Muscle of arm (tissue), 12 donors: Measurements from ENCODE around the gene FYTTD1. TPM values are rescaled to one million over a fixed set of nuclear protein-coding genes. Genes with fewer than 3 reads are reported as not detected.

Source experiments
- DNase-seq: peaks from one replicate; pipeline ENCODE4 v3.0.0-alpha.2; 2013
- polyA plus RNA-seq, 12 donors: library from polyadenylated mRNA; unstranded; fragments of 120-200 nt; gene quantifications; one replicate each; pipeline ENCODE4 v1.2.1, GENCODE V29; 2013; ENCODE audit not compliant: insufficient read length in 12 of 12

The FYTTD1 gene
- polyA plus RNA-seq, 12 donors = 43.7 to 90.0 (median 76.2) TPM; not detected in 1

DNA sequence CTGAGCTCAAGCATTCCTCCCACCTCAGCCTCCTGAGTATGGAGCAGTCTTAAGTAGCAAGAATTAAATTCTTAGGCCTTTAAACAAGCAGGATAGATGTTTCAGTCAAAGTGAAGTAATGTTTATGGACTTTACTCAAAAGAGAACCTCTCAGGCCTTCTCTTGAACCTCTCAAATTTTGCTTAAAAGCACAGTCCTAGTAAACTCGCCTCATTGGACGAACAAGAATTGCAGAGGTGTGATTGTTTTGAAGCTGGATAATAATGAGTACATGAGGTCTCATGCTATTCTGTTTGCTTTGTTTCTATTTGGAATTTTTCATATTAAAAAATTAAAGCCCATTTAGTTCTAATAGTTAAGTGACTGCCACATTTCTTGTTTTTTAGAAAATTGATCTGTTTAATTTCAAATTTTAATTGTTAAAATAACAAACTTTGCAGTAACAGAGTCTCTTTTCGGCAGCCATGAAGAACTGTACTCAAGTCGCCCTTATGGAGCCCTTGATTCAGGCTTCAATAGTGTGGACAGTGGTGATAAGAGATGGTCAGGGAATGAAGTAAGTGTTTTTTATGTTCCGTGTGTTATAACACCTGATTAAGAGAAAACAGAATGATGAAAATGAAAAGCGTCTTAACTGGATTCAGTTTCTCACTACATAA lies 80.8 kb downstream of the FYTTD1 start:
- no peak for DNase-seq

DNA sequence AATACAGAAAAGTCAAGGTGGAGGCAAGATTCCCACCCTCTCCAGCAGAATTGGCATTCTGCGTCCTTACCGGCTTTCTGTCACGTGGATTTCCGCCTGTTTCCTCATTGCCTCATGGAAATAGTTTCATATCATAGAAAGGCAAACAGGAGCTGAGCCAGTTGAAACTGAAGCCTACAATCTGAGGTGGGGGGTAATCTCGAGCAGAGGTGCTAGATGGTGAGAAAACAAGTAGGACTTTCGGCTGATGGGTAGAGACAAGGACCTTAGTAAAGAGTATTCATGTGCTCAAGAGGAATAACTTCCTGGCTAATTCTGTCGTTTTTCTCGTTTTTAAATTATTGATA lies 81.3 kb downstream of the FYTTD1 start:
- no peak for DNase-seq

DNA sequence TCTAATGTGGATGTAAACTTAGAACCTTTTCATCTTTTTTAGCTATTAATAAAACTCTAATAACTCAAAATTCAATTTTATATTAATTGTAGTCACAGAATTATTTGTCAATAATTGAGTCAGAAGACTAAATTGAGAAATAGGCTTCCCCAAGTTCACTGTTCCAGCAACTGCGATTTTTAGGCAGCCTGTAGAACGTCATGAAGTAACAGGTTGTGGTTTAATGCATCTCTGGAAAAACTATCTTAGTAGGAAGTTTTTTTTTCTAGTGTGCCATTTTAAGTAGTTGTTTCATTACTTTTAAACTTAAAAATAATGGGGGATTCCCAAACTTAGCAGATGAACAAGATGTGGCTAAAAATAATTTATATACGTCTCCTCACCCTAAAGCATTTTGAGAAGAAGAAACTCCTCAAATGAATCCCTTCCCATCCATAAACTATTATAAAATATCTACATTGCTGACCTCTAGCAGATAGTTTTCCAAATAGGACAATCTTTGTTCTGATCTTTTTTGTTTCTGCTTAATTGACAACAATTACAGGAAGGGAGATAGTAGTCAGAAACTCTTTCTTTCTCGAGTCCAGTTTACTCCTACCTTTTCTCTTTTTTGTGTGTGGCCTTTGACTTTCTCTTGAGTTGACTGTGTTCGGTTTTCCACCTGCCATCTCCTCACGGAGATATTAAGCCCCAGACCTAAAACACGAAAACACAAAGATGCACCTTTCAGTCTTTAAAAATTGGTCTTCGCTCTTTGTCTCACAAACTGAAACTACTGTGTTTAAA lies 84.4 kb downstream of the FYTTD1 start:
- no peak for DNase-seq

DNA sequence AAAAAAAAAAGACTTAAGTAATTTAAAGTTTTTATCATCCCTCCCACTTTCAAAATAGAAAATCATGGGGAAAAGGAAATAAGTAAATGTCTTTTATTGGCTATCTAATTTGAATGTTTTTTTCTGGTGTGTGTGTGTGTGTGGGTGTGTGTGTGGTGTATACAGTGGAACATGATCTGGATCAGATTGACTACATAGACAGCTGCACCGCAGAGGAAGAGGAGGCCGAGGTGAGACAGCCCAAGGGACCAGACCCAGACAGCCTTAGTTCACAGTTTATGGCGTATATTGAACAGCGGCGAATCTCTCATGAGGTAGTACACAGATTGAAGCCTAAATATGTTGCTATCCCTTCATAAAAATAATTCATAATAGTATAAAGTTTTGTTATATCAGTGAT lies 85.8 kb downstream of the FYTTD1 start:
- DNase-seq = no peak

DNA sequence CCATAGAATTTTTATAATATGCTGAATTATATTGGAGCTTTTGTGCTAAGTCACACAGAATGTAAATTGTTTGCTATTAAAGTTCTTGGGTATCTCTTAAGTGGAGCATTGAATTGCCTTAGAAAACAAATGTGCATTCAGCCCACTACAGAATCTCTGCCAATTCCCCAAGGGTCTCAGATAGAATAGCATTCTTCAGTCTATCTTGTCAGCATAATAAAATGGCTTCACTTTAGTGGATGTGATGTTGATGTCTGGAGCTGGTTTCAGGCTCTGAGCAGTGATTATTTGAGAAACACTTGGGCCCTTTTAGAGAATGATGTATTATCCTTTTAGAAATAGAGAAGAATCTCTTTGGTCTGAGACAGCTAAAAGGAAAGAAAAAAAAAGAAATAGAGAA lies 86.6 kb downstream of the FYTTD1 start:
- DNase-seq = no peak

Other genes starting within 250 kb of the FYTTD1 start
- 10 to 100 TPM in 2 of 12 donors, 1 to 10 TPM in 9, not detected in 1; 2.3 to 21.6 (median 4.9) TPM for gene BDH1, start 193.9 kb upstream of the FYTTD1 start, polyA plus RNA-seq
- gene RUBCN, start 13.0 kb upstream of the FYTTD1 start, polyA plus RNA-seq = 10 to 100 TPM in 4 of 12 donors, 1 to 10 TPM in 7, not detected in 1; 6.7 to 15.9 (median 8.8) TPM
- 10 to 100 TPM in 11 of 12 donors, not detected in 1; 14.2 to 54.5 (median 30.1) TPM for gene LRCH3, start 41.4 kb downstream of the FYTTD1 start, polyA plus RNA-seq
- 1,000 to 10,000 TPM in 11 of 12 donors, not detected in 1; 1,356 to 4,145 (median 1,792) TPM for gene RPL35A, start 200.3 kb downstream of the FYTTD1 start, polyA plus RNA-seq
- 1 to 10 TPM in 11 of 12 donors, not detected in 1; 2.4 to 8.0 (median 3.7) TPM for gene LMLN, start 210.3 kb downstream of the FYTTD1 start, polyA plus RNA-seq